ENCODE measurements around the gene SERPINB1. TPM values are rescaled to one million over a fixed set of nuclear protein-coding genes. Genes with fewer than 3 reads are reported as not detected.
A peak's percentile ranks its signal among the peaks of the same experiment; 100 is the strongest.

The SERPINB1 gene
- total RNA-seq, 1 donor from 2014 or later: 9.4 TPM

GRCh38 chr6:2868637-2869036 lies 27.0 kb upstream of the SERPINB1 start:
- no peaks in the 10 kb centered on the region for H3K36me3 Mint-ChIP-seq
- H3K27ac Mint-ChIP-seq: no peak overlapping the region
- Histone ChIP-seq H3K9me3 (ENCODE audit: low read depth) (no peaks in the 10 kb centered on the region), H3K36me3 (no peaks in the 10 kb centered on the region), H3F3A (ENCODE audit: low read depth) (peaks cover 5% of the 10 kb centered on the region), H4K20me1 (ENCODE audit: low read depth) (no peaks in the 10 kb centered on the region), H2AFZ (replicated peaks) (no peak overlapping the region), H3K27ac (no peak overlapping the region), H3K4me1 (peaks cover 9% of the 10 kb centered on the region), H3K9ac (no peak overlapping the region), H3K27me3 (no peaks in the 10 kb centered on the region), H3K4me2 (no peak overlapping the region), H3K79me2 (ENCODE audit: low read depth) (no peaks in the 10 kb centered on the region), H3K4me3 (no peak overlapping the region)
- TF ChIP-seq EZH2phosphoT487 (IDR thresholded peaks at IDR 0.05) (no peak), CTCF (IDR thresholded peaks at IDR 0.05) (no peak), EZH2 (IDR thresholded peaks at IDR 0.05) (no peak)
- H3K4me3 Mint-ChIP-seq: no peak overlapping the region
- DNase-seq (ENCODE audit: low spot score): no peak
- H3K9me3 Mint-ChIP-seq: no peaks in the 10 kb centered on the region
- H3K27me3 Mint-ChIP-seq (ENCODE audit: insufficient read depth, low read depth): peaks cover 12% of the 10 kb centered on the region
- H3K4me1 Mint-ChIP-seq: peaks cover 28% of the 10 kb centered on the region

GRCh38 chr6:2866171-2866846 lies 24.6 kb upstream of the SERPINB1 start:
- H3K4me3 Mint-ChIP-seq: peak overlapping the region; percentile 52
- Histone ChIP-seq H3K27ac (no peak overlapping the region), H3K4me2 (no peak overlapping the region), H3K4me1 (peaks cover 13% of the 10 kb centered on the region), H3K27me3 (no peaks in the 10 kb centered on the region), H3K36me3 (no peaks in the 10 kb centered on the region), H3K9me3 (ENCODE audit: low read depth) (no peaks in the 10 kb centered on the region), H2AFZ (replicated peaks) (no peak overlapping the region), H3K9ac (no peak overlapping the region), H4K20me1 (ENCODE audit: low read depth) (no peaks in the 10 kb centered on the region), H3F3A (ENCODE audit: low read depth) (peaks cover 5% of the 10 kb centered on the region), H3K79me2 (ENCODE audit: low read depth) (no peaks in the 10 kb centered on the region), H3K4me3 (no peak overlapping the region)
- H3K36me3 Mint-ChIP-seq: no peaks in the 10 kb centered on the region
- H3K4me1 Mint-ChIP-seq: peaks cover 25% of the 10 kb centered on the region
- H3K27me3 Mint-ChIP-seq (ENCODE audit: insufficient read depth, low read depth): peaks cover 8% of the 10 kb centered on the region
- no peak for TF ChIP-seq CTCF (IDR thresholded peaks at IDR 0.05)
- no peak for TF ChIP-seq EZH2phosphoT487 (IDR thresholded peaks at IDR 0.05)
- no peak for TF ChIP-seq EZH2 (IDR thresholded peaks at IDR 0.05)
- DNase-seq (ENCODE audit: low spot score): no peak
- no peaks in the 10 kb centered on the region for H3K9me3 Mint-ChIP-seq
- H3K27ac Mint-ChIP-seq: no peak overlapping the region

- DNase-seq (ENCODE audit: low spot score): no peak
- TF ChIP-seq EZH2 (IDR thresholded peaks at IDR 0.05) (no peak), CTCF (IDR thresholded peaks at IDR 0.05) (no peak), EZH2phosphoT487 (IDR thresholded peaks at IDR 0.05) (no peak)
- Mint-ChIP-seq H3K27ac (no peak overlapping the region), H3K27me3 (ENCODE audit: insufficient read depth, low read depth) (peaks cover 8% of the 10 kb centered on the region), H3K9me3 (no peaks in the 10 kb centered on the region), H3K4me3 (no peak overlapping the region), H3K36me3 (no peaks in the 10 kb centered on the region), H3K4me1 (peaks cover 25% of the 10 kb centered on the region)
- Histone ChIP-seq H3K4me3 (no peak overlapping the region), H3K4me1 (peaks cover 13% of the 10 kb centered on the region), H3K9me3 (ENCODE audit: low read depth) (no peaks in the 10 kb centered on the region), H3K79me2 (ENCODE audit: low read depth) (no peaks in the 10 kb centered on the region), H3K9ac (no peak overlapping the region), H3K4me2 (no peak overlapping the region), H2AFZ (replicated peaks) (no peak overlapping the region), H3K27ac (no peak overlapping the region), H4K20me1 (ENCODE audit: low read depth) (no peaks in the 10 kb centered on the region), H3F3A (ENCODE audit: low read depth) (peaks cover 5% of the 10 kb centered on the region), H3K36me3 (no peaks in the 10 kb centered on the region), H3K27me3 (no peaks in the 10 kb centered on the region)
Measured at GRCh38 chr6:2865694-2866151, 24.1 kb upstream of the SERPINB1 start.

Measured in neural progenitor cell (in vitro differentiated cells).